H9 (cell line): ENCODE measurements around the gene B4GALT1. TPM values are rescaled to one million over a fixed set of nuclear protein-coding genes. Genes with fewer than 3 reads are reported as not detected.

ENCODE experiments used
- DNase-seq: peaks from one replicate; pipeline ENCODE4 v3.0.0-alpha.2; 2017
- H2AFZ ChIP-seq: one replicate; pipeline ENCODE4 v1.6.1; 2013; ENCODE audit warnings: mild to moderate bottlenecking, low read length, control low read depth, moderate library complexity
- H2AK5ac ChIP-seq: 2 replicates; pipeline ENCODE4 v1.6.1; 2013; ENCODE audit warnings: low read length, control low read depth, mixed read lengths; ENCODE audit not compliant: insufficient read length
- H2BK120ac ChIP-seq: one replicate; pipeline ENCODE4 v1.6.1; 2013; ENCODE audit warnings: low read depth, mild to moderate bottlenecking, low read length, control low read depth, inconsistent platforms; ENCODE audit not compliant: poor library complexity, severe bottlenecking
- H2BK12ac ChIP-seq: 2 replicates; pipeline ENCODE4 v1.6.1; 2013; ENCODE audit warnings: low read length, control low read depth, mixed read lengths, low read depth; ENCODE audit not compliant: insufficient read length
- H2BK15ac ChIP-seq: 2 replicates; pipeline ENCODE4 v1.6.1; 2013; ENCODE audit warnings: low read depth, low read length, control low read depth
- H2BK20ac ChIP-seq: one replicate; pipeline ENCODE4 v1.6.1; 2013; ENCODE audit warnings: low read depth, mild to moderate bottlenecking, low read length, control low read depth, inconsistent platforms; ENCODE audit not compliant: poor library complexity, severe bottlenecking
- H2BK5ac ChIP-seq: 2 replicates; pipeline ENCODE4 v1.6.1; 2013; ENCODE audit warnings: low read length, control low read depth, mixed read lengths; ENCODE audit not compliant: insufficient read length
- H3K14ac ChIP-seq: 2 replicates; pipeline ENCODE4 v1.6.1; 2013; ENCODE audit warnings: low read length, control low read depth; ENCODE audit not compliant: insufficient read depth
- H3K18ac ChIP-seq: 2 replicates; pipeline ENCODE4 v1.6.1; 2013; ENCODE audit warnings: low read depth, mild to moderate bottlenecking, mixed read lengths, low read length, control low read depth; ENCODE audit not compliant: insufficient read length
- H3K23ac ChIP-seq: 2 replicates; pipeline ENCODE4 v1.6.1; 2013; ENCODE audit warnings: low read length, control low read depth, mixed read lengths, low read depth; ENCODE audit not compliant: insufficient read length
- H3K23me2 ChIP-seq: 2 replicates; pipeline ENCODE4 v1.6.1; 2013; ENCODE audit warnings: low read depth, mild to moderate bottlenecking, mixed read lengths, low read length, control low read depth; ENCODE audit not compliant: insufficient read length, poor library complexity, severe bottlenecking
- H3K27ac ChIP-seq: 2 replicates; pipeline ENCODE4 v1.5.1; 2013; ENCODE audit warnings: low read length, control low read depth, mixed read lengths, low read depth; ENCODE audit not compliant: insufficient read length
- H3K27me3 ChIP-seq: 2 replicates; pipeline ENCODE4 v1.6.1; 2013; ENCODE audit warnings: low read length, control low read depth, inconsistent platforms; ENCODE audit not compliant: insufficient read depth
- H3K4ac ChIP-seq: 2 replicates; pipeline ENCODE4 v1.6.1; 2013; ENCODE audit warnings: low read depth, mild to moderate bottlenecking, control low read depth, inconsistent platforms, low read length, moderate library complexity
- H3K4me1 ChIP-seq: 2 replicates; pipeline ENCODE4 v1.6.1; 2013; ENCODE audit warnings: low read length, control low read depth, inconsistent platforms; ENCODE audit not compliant: insufficient read depth
- H3K4me2 ChIP-seq: 2 replicates; pipeline ENCODE4 v1.6.1; 2013; ENCODE audit warnings: low read length, control low read depth, mixed read lengths; ENCODE audit not compliant: insufficient read length, insufficient read depth
- H3K56ac ChIP-seq: 2 replicates; pipeline ENCODE4 v1.6.1; 2013; ENCODE audit warnings: low read depth, mild to moderate bottlenecking, mixed read lengths, low read length, control low read depth; ENCODE audit not compliant: insufficient read length
- H3K79me1 ChIP-seq: 2 replicates; pipeline ENCODE4 v1.6.1; 2013; ENCODE audit warnings: low read depth, mild to moderate bottlenecking, moderate library complexity, low read length, control low read depth, inconsistent platforms; ENCODE audit not compliant: insufficient read depth, poor library complexity, severe bottlenecking
- H3K79me2 ChIP-seq: 2 replicates; pipeline ENCODE4 v1.6.1; 2013; ENCODE audit warnings: low read length, control low read depth, inconsistent platforms; ENCODE audit not compliant: insufficient read depth
- H3K9ac ChIP-seq: 2 replicates; pipeline ENCODE4 v1.6.1; 2013; ENCODE audit warnings: low read length, control low read depth, mixed read lengths; ENCODE audit not compliant: insufficient read length; ENCODE audit errors: extremely low read depth
- H3K9me3 ChIP-seq: one replicate; pipeline ENCODE4 v1.6.1; 2013; ENCODE audit warnings: low read depth, low read length, inconsistent platforms; ENCODE audit not compliant: control insufficient read depth
- H3T11ph ChIP-seq: one replicate; pipeline ENCODE4 v1.6.1; 2013; ENCODE audit warnings: mild to moderate bottlenecking, low read length, control low read depth, inconsistent platforms
- H4K20me1 ChIP-seq: one replicate; pipeline ENCODE4 v1.6.1; 2013; ENCODE audit not compliant: control insufficient read depth, insufficient read length, insufficient read depth
- H4K5ac ChIP-seq: 2 replicates; pipeline ENCODE4 v1.6.1; 2013; ENCODE audit warnings: low read depth, mild to moderate bottlenecking, mixed read lengths, low read length, control low read depth; ENCODE audit not compliant: insufficient read length
- H4K8ac ChIP-seq: replicated peaks from 2 replicates; pipeline ENCODE4 v1.6.1; 2013; ENCODE audit warnings: low read length, control low read depth, mixed read lengths, low read depth; ENCODE audit not compliant: insufficient read length
- H4K91ac ChIP-seq: 2 replicates; pipeline ENCODE4 v1.6.1; 2013; ENCODE audit warnings: low read depth, mild to moderate bottlenecking, moderate library complexity, mixed read lengths, low read length, control low read depth; ENCODE audit not compliant: insufficient read length
- H3K27ac Mint-ChIP-seq, 3 experiments: 2 replicates in 2 of 3; 3 replicates in 1 of 3; pipeline ENCODE4 v1.8.0; 2020 to 2021; ENCODE audit warnings: mixed read lengths in 3 of 3, mild to moderate bottlenecking in 1 of 3, moderate library complexity in 1 of 3
- H3K27me3 Mint-ChIP-seq: 2 replicates; pipeline ENCODE4 v1.8.0; 2021; ENCODE audit warnings: low read depth, mild to moderate bottlenecking, moderate library complexity, mixed read lengths
- H3K36me3 Mint-ChIP-seq, 3 experiments: 2 replicates in 2 of 3; 3 replicates in 1 of 3; pipeline ENCODE4 v1.8.0; 2020 to 2021; ENCODE audit warnings: low read depth in 3 of 3, mixed read lengths in 3 of 3; ENCODE audit not compliant: insufficient read depth in 1 of 3
- H3K4me1 Mint-ChIP-seq, 2 experiments: 2 replicates each; pipeline ENCODE4 v1.8.0; 2020; ENCODE audit warnings: mixed read lengths in 2 of 2
- H3K4me3 Mint-ChIP-seq, 2 experiments: 2 replicates in 1 of 2; 3 replicates in 1 of 2; pipeline ENCODE4 v1.8.0; 2020 to 2021; ENCODE audit warnings: mild to moderate bottlenecking in 2 of 2, mixed read lengths in 2 of 2, moderate library complexity in 1 of 2
- H3K9me3 Mint-ChIP-seq, 2 experiments: 2 replicates in 1 of 2; 3 replicates in 1 of 2; pipeline ENCODE4 v1.8.0; 2020; ENCODE audit warnings: mild to moderate bottlenecking in 2 of 2, mixed read lengths in 2 of 2, moderate library complexity in 1 of 2
- WGBS: extraction: QIAGEN DNeasy Blood & Tissue Kit; methylation state at CpG from one replicate; pipeline ENCODE4 v1.1.7; 2013; ENCODE audit warnings: missing lambda C conversion rate, low lambda C conversion rate, mixed read lengths; ENCODE audit not compliant: insufficient read length; ENCODE audit errors: extremely low coverage; 5-methylcytosine and 5-hydroxymethylcytosine counted together
- total RNA-seq: library from RNA; stranded (reverse); gene quantifications from 2 replicates; pipeline ENCODE4 v1.2.1, GENCODE V29; 2021
- TF ChIP-seq, protein P1 (sequence below): fragments of 200-600 bp; sonication (generic); conservative IDR thresholded peaks from 3 replicates; pipeline ENCODE4 v1.8.0; 2021; ENCODE audit warnings: antibody characterized with exemption, mild to moderate bottlenecking

B4GALT1 gene
- total RNA-seq, 1 experiment from 2014 or later: 15.3 TPM

DNA sequence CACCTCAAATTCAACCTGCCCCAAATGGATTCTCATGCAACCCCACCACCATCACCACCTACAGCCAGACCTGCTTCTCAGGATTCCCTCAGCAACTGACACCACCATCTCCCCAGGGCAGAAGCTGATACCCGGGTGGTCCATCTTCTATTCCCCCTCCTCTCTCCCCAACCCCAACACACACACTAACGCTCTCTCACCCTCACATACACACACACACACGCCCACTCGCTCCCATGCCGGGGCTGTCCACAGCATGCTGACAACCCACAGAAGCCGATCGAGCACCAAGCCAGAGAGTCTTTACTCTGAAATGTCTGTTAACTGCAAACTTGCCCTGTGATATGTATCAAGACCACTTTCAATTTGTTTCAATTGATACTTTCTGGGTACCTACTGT, 28.4 kb downstream of the B4GALT1 start:
- no peak overlapping the region for H4K5ac ChIP-seq
- Mint-ChIP-seq H3K27me3 (no peaks in the 10 kb centered on the region), H3K36me3 (no peaks in the 10 kb centered on the region), H3K27ac (no peak overlapping the region), H3K9me3 (no peaks in the 10 kb centered on the region; a peak in 1 of 5 replicates), H3K4me1 (peaks cover 13 to 14% of the 10 kb centered on the region in 2 experiments), H3K4me3 (no peak overlapping the region)
- no peaks in the 10 kb centered on the region for H4K20me1 ChIP-seq
- no peak overlapping the region for H4K91ac ChIP-seq
- no peak overlapping the region for H3T11ph ChIP-seq
- no peak overlapping the region for H3K4ac ChIP-seq
- no peak overlapping the region for H3K27ac ChIP-seq
- no peak overlapping the region for H2BK5ac ChIP-seq
- no peak for DNase-seq
- peaks cover 4% of the 10 kb centered on the region for H3K79me1 ChIP-seq
- H3K27me3 ChIP-seq: no peaks in the 10 kb centered on the region
- WGBS: 100% methylated on average over 1 of the region's 7 CpGs
- H2BK20ac ChIP-seq: no peak overlapping the region
- no peaks in the 10 kb centered on the region for H3K9me3 ChIP-seq
- H3K23me2 ChIP-seq: no peaks in the 10 kb centered on the region
- no peak overlapping the region for H3K18ac ChIP-seq
- H3K4me2 ChIP-seq: no peak overlapping the region
- H2AFZ ChIP-seq: no peak overlapping the region
- no peak overlapping the region for H2AK5ac ChIP-seq
- TF ChIP-seq, protein P1, sequence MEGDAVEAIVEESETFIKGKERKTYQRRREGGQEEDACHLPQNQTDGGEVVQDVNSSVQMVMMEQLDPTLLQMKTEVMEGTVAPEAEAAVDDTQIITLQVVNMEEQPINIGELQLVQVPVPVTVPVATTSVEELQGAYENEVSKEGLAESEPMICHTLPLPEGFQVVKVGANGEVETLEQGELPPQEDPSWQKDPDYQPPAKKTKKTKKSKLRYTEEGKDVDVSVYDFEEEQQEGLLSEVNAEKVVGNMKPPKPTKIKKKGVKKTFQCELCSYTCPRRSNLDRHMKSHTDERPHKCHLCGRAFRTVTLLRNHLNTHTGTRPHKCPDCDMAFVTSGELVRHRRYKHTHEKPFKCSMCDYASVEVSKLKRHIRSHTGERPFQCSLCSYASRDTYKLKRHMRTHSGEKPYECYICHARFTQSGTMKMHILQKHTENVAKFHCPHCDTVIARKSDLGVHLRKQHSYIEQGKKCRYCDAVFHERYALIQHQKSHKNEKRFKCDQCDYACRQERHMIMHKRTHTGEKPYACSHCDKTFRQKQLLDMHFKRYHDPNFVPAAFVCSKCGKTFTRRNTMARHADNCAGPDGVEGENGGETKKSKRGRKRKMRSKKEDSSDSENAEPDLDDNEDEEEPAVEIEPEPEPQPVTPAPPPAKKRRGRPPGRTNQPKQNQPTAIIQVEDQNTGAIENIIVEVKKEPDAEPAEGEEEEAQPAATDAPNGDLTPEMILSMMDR: no peak
- H2BK120ac ChIP-seq: no peak overlapping the region
- no peak overlapping the region for H2BK15ac ChIP-seq
- H3K9ac ChIP-seq: no peak overlapping the region
- H2BK12ac ChIP-seq: no peak overlapping the region
- no peaks in the 10 kb centered on the region for H3K4me1 ChIP-seq
- H3K56ac ChIP-seq: no peak overlapping the region
- no peaks in the 10 kb centered on the region; the same call in 1 of the 2 replicates for H3K79me2 ChIP-seq
- no peak overlapping the region for H4K8ac ChIP-seq
- H3K23ac ChIP-seq: no peak overlapping the region
- no peak overlapping the region for H3K14ac ChIP-seq
